GM12872 (cell line): Measurements from ENCODE around the gene RRP8.

Experiments
- CTCF ChIP-seq: IDR thresholded peaks from 3 replicates; pipeline ENCODE4 v1.5.1; 2011; ENCODE audit warnings: low read depth, mild to moderate bottlenecking, low read length, moderate library complexity; ENCODE audit not compliant: insufficient read depth

RRP8 gene

DNA sequence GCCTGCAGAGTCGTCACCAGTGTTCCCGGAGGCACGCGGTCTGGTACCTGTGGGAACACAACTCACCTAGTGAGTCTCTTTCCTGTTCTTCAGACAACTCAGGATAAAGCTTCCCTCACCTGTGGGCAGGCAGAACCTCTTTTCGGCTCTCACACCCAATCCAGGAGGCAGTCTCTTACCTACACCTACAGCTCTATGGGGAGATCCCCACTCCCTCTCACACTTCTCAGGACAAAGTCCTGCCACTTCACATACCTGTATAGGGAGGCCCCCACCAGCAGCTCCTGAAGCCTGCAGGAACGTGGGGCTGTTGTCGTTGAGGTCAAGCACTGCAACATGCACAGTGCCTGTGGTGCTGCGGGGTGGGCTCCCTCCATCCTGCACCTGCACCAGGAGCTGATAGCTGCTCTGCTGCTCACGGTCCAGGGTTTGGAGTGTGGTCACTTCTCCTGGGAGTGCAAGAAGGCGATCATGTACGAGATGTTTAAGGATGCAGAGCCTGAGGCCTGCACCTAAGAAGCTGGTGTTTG is 28.0 kb upstream of the RRP8 start:
- TF ChIP-seq CTCF, result no peak

GRCh38 chr11:6630632-6631291 is 27.3 kb upstream of the RRP8 start:
- no peak for TF ChIP-seq CTCF

DNA sequence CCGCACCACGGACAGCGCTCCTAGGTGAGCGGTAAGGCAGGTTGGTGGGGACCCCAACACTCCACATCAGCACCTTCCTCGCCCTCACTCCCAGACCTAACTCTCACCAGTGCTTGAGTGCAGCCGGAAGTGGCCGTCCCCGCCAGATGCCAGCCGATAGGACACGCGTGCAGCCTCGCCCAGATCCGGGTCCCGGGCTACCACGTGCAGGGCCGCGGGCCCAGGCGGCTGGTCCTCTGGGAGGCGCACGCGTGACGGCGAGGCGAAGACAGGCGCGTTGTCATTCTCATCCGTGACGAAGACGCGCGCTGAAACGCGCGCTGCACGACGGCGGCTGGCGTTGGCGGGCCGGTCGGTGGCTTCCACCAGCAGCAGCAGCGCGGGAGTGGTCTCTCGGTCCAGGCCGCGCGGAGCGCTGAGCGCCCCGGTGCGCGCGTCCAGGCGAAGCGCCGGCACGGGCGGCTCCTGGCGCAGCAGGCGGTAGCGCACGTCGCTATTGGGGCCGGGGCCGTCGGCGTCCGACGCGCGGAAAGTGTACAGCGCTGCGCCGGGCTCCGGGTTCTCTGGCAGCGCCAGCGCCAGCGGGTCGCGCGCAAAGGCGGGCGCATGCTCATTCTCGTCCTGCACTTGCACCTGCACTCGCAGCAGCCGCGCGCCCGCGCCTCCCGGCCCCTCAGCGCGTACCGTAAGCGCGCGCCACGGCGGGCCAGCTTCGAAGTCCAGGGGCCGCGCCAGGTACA is 26.6 kb upstream of the RRP8 start:
- no peak for TF ChIP-seq CTCF

GRCh38 chr11:6629573-6629891 is 26.1 kb upstream of the RRP8 start:
- TF ChIP-seq CTCF, result no peak

GRCh38 chr11:6628526-6628925 is 25.1 kb upstream of the RRP8 start:
- TF ChIP-seq CTCF, result no peak

DNA sequence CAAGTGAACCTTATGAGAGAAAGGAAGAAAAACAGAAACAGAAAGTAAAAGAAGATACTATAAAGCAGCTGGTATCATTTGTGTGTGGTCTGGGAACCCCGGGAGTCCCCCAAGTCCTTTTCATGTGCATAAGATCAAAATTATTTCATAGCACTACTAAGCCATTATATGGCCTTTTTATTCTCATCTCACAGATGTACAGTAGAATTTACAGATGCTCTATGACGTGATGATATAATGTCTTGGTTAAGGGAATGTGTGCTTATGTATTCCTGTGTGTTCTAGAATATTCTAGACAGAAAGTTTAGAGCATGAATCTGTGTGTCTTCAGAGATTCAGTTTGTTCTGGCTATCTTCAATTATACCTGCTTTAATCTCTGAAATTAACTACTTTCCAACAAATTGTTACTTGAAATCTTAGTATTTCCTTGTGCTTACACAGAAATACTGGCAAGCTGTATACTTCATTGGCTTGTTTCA is 24.4 kb upstream of the RRP8 start:
- TF ChIP-seq CTCF, result no peak

- no peak for TF ChIP-seq CTCF
Measured at GRCh38 chr11:6626971-6627761, 23.8 kb upstream of the RRP8 start.
